Stimulated activated CD4-positive, alpha-beta T cell treated with anti-CD3 and anti-CD28 coated beads, Interleukin-1b, Interleukin-23, amount 100 ng/mL, for 24 hours (primary cell): Measurements from ENCODE around the gene ENTPD2.
"Not testable (repeated sequence)": the region's sequence is repeated elsewhere in the genome, so short reads cannot be mapped to it uniquely, and the experiment has no call there.

ENCODE experiments used
- DNase-seq, 4 experiments: peaks; one replicate each; pipeline ENCODE4 v3.0.0-alpha.2; 2020; ENCODE audit warnings: low read depth in 4 of 4, low spot score in 1 of 4

Gene ENTPD2

GRCh38 chr9:137004285-137004684 lies 49.6 kb downstream of the ENTPD2 start:
- not testable (repeated sequence) for DNase-seq

DNA sequence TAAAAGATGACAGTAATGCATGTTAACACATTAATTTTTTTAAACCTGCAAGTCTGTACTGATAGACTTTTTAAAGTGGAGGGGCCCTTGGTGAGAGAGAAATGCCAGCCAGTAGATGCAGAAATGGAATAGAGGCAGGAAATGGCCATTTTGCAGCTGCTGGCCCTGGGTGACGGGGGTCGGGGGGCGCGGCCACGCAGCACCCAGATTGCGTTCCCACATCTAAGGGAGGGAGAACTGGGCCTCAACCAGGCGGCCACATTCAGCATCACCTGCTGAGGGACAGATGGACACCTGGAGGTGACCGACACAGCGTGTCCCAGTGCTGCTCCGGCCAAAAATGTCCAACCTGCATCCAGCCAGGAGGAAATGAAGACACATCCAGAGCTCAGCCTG lies 51.2 kb downstream of the ENTPD2 start:
- no peak for DNase-seq

GRCh38 chr9:137001857-137002645 lies 51.8 kb downstream of the ENTPD2 start:
- DNase-seq, result no peak

- DNase-seq, result no peak
These were observed 53.5 kb downstream of the ENTPD2 start for GRCh38 chr9:137000177-137000930.
